Activated T-cell treated with anti-CD3 and anti-CD28 coated beads, Interleukin-2, amount 50 U/mL, for 1 hour (primary cell): ENCODE results near the gene NFX1.
"Not testable (repeated sequence)": the region's sequence is repeated elsewhere in the genome, so short reads cannot be mapped to it uniquely, and the experiment has no call there.

ENCODE experiments used
- DNase-seq: peaks from one replicate; pipeline ENCODE4 v3.0.0-alpha.2; 2020

Gene NFX1

GRCh38 chr9:33366979-33367480, 76.7 kb downstream of the NFX1 start:
- no peak for DNase-seq

DNA sequence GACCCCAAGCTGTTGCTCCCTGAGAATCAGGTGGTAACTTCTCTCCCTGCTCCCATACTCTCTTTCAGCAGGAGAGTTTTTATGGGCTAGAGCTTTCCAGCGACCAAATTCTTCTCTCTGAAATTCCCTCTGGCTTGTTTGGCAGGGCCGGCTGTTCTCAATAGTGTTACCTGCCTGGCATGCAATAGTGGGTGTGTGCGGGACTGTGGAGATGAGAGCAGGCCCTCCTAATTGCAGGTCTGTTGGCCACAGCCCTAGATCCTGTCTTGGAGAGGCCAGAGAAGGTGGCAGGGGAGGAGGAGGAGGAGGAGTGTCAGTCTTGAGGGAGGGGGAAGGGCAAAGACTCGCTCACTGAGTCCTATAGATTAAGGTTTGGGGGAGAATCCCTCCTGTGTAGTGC, 82.6 kb downstream of the NFX1 start:
- DNase-seq: no peak

GRCh38 chr9:33374190-33374589, 83.9 kb downstream of the NFX1 start:
- DNase-seq: no peak

DNA sequence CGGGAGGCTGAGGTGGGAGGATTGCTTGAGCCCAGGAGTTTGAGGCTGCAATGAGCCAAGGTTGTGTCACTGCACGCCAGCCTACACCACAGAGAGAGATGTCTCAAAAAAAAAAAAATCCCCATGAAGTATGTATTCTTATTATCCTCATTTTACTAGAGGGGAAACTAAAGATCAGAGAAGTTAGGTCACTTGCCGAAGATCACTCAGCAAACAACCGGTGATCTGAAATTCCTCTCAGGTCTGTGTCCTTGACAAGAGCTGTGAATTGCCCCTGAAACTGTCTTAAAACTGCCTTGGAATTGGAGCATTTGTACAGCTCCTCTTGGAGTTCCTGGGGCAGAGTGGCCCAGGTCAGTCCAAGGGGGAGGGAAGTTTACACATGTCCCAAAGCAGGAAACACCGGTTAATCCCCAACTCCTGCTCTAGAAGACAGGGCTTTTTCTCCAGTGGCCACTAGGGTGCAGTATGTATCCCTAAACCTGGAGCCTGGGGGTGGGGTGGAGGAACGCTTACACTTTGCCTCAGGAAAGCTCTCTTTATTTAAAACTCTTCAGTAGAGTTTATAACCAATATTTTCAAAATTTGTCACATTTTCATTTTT, 84.4 kb downstream of the NFX1 start:
- DNase-seq: peak; percentile 57

DNA sequence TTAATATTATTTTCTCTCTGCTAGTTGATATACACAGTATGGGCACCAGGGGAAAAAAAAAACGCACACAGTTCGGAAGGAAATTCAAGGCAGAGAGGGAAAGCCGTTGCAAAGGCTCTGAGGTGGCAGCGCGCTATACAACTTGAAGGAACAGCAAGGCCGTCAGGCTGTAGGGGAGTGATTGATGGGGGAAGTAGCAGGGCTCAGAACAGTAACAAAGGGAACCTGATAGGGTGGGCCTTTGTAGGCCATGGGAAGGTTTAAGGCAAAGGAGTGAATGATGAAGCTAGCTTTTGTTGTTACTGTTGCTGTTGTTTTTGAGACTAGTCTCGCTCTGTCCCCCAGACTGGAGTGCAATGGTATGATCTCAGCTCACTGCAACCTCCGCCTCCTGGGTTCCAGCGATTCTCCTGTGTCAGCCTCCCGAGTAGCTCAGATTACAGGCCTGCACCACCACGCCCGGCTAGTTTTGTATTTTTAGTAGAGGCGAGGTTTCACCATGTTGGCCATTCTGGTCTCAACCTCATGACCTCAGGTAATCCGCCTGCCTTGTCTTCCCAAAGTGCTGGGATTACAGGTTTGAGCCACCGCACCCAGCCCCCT, 85.0 kb downstream of the NFX1 start:
- no peak for DNase-seq

DNA sequence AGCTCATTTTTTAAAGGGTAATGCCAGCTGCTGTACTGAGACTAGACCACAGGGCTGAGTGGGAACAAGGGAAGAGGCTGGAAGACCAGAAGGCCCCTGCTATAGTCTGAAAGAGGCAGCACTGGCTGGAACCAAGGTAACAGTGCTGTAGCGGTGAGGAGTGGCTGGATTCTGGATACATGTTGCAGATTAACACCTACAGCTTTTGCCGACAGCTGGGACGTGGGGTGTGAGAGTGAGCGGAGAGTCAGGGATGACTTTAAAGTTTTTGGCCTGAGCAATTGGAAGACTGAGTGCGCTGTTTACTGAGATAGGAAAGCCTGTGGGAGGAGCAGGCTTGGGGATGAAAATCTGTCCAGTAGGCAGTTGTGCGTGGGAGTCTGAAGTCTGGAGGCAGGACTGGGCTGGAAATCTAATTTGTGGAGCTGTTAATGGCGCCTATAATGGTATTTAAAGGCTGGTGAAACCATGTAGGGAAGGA, 85.6 kb downstream of the NFX1 start:
- no peak for DNase-seq

DNA sequence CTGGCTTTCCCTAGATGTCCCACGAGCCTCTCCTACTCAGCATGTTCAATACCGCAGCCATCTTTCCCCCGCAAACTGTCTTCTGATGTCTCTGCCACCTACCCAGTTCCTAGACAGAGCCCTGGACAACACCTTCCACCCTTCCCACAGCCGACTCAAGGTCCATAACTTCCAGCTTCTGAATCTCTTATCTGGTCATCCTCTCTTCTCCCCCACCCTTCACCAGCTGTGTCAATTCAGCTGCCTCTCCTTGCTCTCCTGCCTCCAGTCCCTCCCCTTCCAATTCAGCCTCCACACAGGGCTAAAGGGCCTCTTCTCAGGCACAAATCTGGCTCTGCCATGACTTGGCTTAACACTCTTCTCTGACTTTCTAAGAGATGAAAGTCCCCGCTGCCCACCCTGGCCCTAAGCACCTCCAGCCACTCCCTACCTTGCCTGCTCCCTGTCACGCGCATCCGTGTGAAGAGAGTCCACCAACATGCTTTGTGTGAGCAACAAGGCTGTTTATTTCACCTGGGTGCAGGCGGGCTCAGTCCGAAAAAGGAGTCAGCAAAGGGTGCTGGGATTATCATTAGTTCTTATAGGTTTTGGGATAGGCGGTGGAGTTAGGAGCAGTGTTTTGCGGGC, 86.9 kb downstream of the NFX1 start:
- DNase-seq: no peak

GRCh38 chr9:33378121-33378795, 87.9 kb downstream of the NFX1 start:
- no peak for DNase-seq

GRCh38 chr9:33379666-33380389, 89.5 kb downstream of the NFX1 start:
- DNase-seq: no peak

GRCh38 chr9:33380390-33381094, 90.2 kb downstream of the NFX1 start:
- no peak for DNase-seq

GRCh38 chr9:33381231-33381791, 91.0 kb downstream of the NFX1 start:
- DNase-seq: no peak

GRCh38 chr9:33382397-33382796, 92.1 kb downstream of the NFX1 start:
- DNase-seq: not testable (repeated sequence)

DNA sequence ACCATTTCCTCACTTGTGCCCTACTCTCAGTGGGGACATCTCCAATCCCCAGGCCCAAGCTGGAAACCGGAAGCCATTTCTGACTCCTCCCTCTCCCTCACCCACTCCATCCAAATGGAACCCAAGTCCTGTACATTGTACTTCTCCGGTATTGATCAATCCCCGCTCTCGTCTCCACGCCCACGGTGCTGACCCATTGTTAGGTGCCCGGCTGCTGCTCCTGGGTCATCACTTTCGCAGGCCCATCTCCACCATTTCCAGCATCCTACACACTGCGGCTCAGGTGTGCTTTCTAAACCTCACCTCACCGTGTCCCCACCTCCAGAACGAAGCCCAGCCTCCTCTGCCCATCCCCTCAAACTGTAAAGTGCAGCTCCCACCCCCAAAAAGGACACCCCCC, 93.1 kb downstream of the NFX1 start:
- DNase-seq: not testable (repeated sequence)

- DNase-seq: not testable (repeated sequence)
Observed at GRCh38 chr9:33385536-33385935, 95.2 kb downstream of the NFX1 start.

DNA sequence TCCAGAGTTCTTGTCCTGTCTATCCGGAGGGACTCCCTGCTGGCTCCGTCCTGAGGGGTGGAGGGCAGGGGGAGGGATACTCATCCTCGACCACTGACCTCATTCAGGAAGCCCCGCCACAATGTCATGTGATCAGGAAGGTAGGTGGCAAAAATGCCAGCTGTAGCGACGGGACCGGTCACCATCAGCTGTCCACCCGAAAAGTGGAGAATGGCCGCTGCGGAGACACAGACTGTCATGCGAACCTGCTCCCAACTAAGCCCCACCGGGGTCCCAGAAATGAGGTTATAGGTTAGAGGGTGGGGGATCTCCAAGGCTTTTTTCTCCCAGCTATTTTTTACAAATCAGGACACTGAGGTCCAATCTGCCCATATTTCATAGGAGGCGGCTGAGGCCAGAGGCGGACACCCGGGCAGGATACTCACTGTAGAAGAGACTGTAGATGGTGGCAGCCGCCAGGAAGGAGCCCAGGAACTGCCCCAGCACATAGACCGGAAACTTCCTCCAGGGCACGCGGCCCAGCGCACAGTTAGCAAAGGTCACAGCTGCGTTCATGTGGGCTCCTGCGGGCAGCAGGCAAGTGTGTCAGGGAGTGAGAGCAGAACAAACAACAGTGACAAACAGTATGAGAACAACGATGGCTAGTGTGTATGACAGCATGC, 95.8 kb downstream of the NFX1 start:
- not testable (repeated sequence) for DNase-seq

DNA sequence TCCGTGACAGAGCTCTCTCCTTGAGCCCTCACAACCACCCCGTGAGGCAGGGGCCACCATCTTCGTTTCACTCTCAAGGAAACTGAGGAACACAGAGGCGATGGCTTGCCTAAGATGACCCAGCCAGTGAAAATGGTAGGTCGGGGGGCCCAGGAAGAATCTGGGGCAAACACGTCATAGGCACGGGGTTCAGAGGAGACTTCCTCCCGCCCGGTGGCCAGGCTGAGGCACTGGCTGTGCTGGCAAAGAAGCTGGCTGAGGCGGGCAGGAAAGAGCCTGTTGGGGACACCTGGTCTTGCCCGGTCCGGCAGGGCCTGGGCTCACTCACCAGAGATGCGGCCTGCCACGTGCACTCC, 96.3 kb downstream of the NFX1 start:
- DNase-seq: not testable (repeated sequence)

GRCh38 chr9:33386998-33387397, 96.7 kb downstream of the NFX1 start:
- DNase-seq: not testable (repeated sequence)

DNA sequence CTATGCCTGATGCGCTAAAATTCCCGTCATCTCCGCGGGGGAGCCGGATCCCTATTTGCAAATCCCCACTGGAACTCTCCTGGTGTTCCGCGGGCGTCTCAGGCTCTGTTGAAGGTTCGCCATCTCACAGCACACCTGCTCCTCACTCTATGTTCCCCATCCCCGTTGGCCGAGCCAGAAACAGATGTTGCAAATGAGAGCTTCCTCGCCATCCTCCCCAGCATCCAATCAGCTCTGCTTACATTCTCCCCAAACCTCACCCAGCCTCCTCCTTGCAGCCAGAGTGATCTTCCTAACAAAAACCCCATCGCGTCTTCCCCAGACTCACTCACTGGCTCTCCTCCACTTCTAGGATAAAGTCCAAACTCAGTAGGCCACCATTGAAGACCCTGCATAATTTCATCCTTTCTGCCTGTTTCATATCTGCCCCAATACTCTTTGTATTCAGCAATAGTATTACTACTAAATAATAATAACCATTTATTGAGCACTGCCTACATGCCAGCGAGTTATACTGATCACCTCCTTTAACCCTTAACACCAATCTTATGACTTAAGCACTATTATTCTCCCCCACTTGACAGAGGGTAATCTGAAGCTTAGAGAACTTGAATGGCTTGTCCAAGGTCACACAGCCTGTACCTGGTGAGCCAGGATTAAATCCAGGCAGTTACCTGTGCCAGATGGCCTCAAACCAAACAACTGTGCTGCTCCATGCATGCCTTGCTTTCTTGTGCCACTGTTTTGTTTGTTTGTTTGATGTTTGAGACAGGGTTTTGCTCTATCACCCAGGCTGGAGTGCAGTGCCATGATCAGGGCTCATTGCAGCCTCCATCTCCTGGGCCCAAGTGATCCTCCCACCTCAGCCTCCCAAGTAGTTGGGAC, 98.0 kb downstream of the NFX1 start:
- no peak for DNase-seq

- DNase-seq: not testable (repeated sequence)
Observed at GRCh38 chr9:33391111-33391771, 100.9 kb downstream of the NFX1 start.

DNA sequence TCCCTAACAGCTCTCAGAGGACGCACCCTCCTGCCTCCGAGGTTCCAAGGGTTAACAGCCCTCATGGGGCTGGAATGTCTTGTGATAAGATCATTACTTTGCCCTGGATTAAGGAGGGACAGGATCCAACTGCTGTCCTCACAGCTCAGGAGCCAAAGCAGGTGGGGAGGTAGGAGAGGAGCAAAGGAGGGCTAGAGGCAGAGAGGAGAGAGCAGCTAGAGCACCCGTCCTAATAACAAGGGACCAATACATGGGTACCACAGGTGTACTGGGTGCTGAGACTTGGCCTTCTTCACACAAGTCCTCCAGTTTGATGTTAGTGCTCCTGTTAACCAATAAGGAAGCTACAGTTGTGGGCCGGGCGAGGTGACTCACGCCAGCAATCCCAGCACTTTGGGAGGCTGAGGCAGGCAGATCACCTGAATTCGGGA, 102.3 kb downstream of the NFX1 start:
- DNase-seq: not testable (repeated sequence)
